Loucy (cell line): ENCODE measurements around the gene DNMT3B.
"Not testable (repeated sequence)": the region's sequence is repeated elsewhere in the genome, so short reads cannot be mapped to it uniquely, and the experiment has no call there.

Experiments
- H2AFZ ChIP-seq: fragments of 200-600 bp; sonication (generic); 2 replicates; pipeline ENCODE4 v1.6.0; 2016; ENCODE audit warnings: antibody characterized with exemption, mild to moderate bottlenecking, low read length, moderate library complexity
- H3F3A ChIP-seq: fragments of 200-600 bp; 2 replicates; pipeline ENCODE4 v1.6.0; 2016; ENCODE audit warnings: antibody characterized with exemption, low read depth, mild to moderate bottlenecking
- H3K27me3 ChIP-seq: fragments of 200-600 bp; sonication (generic); 2 replicates; pipeline ENCODE4 v1.6.1; 2014; ENCODE audit warnings: low read length, mild to moderate bottlenecking; ENCODE audit not compliant: insufficient read depth, poor library complexity, severe bottlenecking
- H3K36me3 ChIP-seq: fragments of 200-600 bp; sonication (generic); 2 replicates; pipeline ENCODE4 v1.6.1; 2016; ENCODE audit warnings: low read length; ENCODE audit not compliant: insufficient read depth
- H3K4me1 ChIP-seq: fragments of 200-600 bp; sonication (generic); 2 replicates; pipeline ENCODE4 v1.5.1; 2014; ENCODE audit warnings: low read length, mild to moderate bottlenecking; ENCODE audit not compliant: insufficient read depth, poor library complexity, severe bottlenecking
- H3K4me2 ChIP-seq: fragments of 200-600 bp; sonication (generic); 2 replicates; pipeline ENCODE4 v1.6.0; 2014; ENCODE audit warnings: antibody characterized with exemption, low read length, low read depth, mild to moderate bottlenecking; ENCODE audit not compliant: poor library complexity, severe bottlenecking
- H3K4me3 ChIP-seq: fragments of 200-600 bp; sonication (generic); 2 replicates; pipeline ENCODE4 v1.5.1; 2014; ENCODE audit warnings: low read length, mild to moderate bottlenecking, mixed read lengths; ENCODE audit not compliant: poor library complexity, severe bottlenecking
- H3K79me2 ChIP-seq: fragments of 200-600 bp; sonication (generic); 2 replicates; pipeline ENCODE4 v1.6.1; 2014; ENCODE audit warnings: low read length; ENCODE audit not compliant: insufficient read depth
- H3K9ac ChIP-seq: fragments of 200-600 bp; sonication (generic); 2 replicates; pipeline ENCODE4 v1.6.0; 2014; ENCODE audit warnings: mild to moderate bottlenecking, low read depth, low read length, moderate library complexity; ENCODE audit not compliant: poor library complexity, severe bottlenecking
- H3K9me2 ChIP-seq: fragments of 200-600 bp; sonication (generic); replicated peaks from 2 replicates; pipeline ENCODE4 v1.6.1; 2016; ENCODE audit warnings: low read depth, low read length, mixed read lengths
- H3K9me3 ChIP-seq: fragments of 200-600 bp; sonication (generic); 2 replicates; pipeline ENCODE4 v1.6.1; 2014; ENCODE audit warnings: mild to moderate bottlenecking, antibody characterized with exemption, low read length, low read depth; ENCODE audit not compliant: insufficient read depth
- H4K20me1 ChIP-seq: fragments of 200-600 bp; sonication (generic); 2 replicates; pipeline ENCODE4 v1.6.0; 2014; ENCODE audit warnings: antibody characterized with exemption, low read length, mild to moderate bottlenecking; ENCODE audit not compliant: insufficient read depth, poor library complexity, severe bottlenecking
- EZH2phosphoT487 ChIP-seq: fragments of 200-600 bp; IDR thresholded peaks from 2 replicates; pipeline ENCODE4 v1.6.1; 2018; ENCODE audit warnings: antibody characterized with exemption, mild to moderate bottlenecking, moderate library complexity, borderline replicate concordance
- TF ChIP-seq, protein P1 (sequence below): fragments of 200-600 bp; sonication (generic); conservative IDR thresholded peaks from 2 replicates; pipeline ENCODE4 v1.5.1; 2014; ENCODE audit warnings: mild to moderate bottlenecking, antibody characterized with exemption, low read length

The DNMT3B gene

DNA sequence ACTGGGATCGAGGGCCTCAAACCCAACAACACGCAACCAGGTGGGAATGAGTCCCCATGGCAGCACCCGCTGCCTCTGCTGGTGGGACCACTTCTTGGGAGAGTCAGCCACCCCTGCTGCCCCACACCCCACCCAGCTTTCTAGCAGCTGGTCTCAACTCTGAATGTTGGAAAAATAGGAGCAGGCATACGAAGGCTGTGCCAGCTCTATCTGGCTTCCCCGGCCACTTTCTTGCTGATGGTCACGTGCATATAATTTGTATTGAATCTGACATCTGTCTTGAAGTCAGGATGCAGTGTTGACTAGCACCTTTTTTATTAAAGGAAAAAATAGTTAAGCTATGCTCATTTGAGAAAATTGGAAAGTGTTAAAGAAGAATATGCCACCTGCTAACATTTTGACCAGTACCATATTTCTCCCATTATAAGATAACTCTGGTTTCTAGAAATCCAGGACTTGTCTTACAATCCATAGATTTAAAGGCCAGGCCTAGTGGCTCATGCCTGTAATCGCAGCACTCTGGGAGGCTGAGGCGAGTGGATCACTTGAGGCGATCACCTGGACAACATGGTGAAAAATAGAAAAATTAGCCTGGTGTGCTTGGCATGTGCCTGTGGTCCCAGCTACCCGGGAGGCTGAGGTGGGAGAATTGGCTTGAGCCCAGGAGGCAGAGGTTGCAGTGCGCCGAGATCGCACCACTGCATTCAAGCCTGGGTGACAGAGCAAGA lies 30.7 kb downstream of the DNMT3B start:
- Histone ChIP-seq H4K20me1 (peaks cover 18% of the 10 kb centered on the region), H3K4me1 (peaks cover 8% of the 10 kb centered on the region), H3F3A (no peaks in the 10 kb centered on the region), H3K4me2 (no peak overlapping the region), H2AFZ (no peak overlapping the region), H3K27me3 (no peaks in the 10 kb centered on the region), H3K9me3 (no peaks in the 10 kb centered on the region), H3K79me2 (peaks cover 9% of the 10 kb centered on the region; the same call in 1 of the 2 replicates), H3K4me3 (no peak overlapping the region), H3K9me2 (no peaks in the 10 kb centered on the region), H3K36me3 (peaks cover 99% of the 10 kb centered on the region; the same call in 1 of the 2 replicates), H3K9ac (no peak overlapping the region)
- TF ChIP-seq EZH2phosphoT487, result no peak
- TF ChIP-seq, protein P1, sequence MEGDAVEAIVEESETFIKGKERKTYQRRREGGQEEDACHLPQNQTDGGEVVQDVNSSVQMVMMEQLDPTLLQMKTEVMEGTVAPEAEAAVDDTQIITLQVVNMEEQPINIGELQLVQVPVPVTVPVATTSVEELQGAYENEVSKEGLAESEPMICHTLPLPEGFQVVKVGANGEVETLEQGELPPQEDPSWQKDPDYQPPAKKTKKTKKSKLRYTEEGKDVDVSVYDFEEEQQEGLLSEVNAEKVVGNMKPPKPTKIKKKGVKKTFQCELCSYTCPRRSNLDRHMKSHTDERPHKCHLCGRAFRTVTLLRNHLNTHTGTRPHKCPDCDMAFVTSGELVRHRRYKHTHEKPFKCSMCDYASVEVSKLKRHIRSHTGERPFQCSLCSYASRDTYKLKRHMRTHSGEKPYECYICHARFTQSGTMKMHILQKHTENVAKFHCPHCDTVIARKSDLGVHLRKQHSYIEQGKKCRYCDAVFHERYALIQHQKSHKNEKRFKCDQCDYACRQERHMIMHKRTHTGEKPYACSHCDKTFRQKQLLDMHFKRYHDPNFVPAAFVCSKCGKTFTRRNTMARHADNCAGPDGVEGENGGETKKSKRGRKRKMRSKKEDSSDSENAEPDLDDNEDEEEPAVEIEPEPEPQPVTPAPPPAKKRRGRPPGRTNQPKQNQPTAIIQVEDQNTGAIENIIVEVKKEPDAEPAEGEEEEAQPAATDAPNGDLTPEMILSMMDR, result no peak; the same call in 1 of the 2 replicates

DNA sequence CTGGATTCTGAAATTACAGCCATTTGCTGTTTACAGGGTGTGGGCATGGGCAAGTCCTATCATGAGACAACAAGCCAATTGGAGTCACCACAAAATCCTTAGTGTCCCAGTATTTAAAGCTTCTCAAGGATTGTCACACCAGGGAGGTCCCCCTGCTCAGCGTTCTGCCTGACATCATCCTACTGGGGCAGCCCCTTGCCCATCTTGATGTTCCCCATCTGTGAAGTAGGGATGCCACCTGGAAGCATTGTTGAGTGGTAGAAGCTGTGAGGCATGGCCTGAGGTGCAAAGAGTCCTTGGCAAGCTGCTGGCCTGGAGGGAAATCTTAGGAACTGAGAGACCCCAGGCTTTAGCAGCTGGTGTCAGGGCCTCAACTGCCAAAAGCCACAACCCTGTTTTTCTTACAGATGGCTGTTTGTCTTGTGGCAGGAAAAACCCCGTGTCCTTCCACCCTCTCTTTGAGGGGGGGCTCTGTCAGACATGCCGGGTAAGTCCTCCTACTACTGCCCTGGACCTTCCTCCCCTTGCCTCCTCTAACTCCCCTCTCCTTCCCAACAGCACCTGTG lies 34.3 kb downstream of the DNMT3B start:
- Histone ChIP-seq H2AFZ (no peak overlapping the region), H3K9ac (no peak overlapping the region), H3F3A (no peaks in the 10 kb centered on the region), H3K9me2 (no peaks in the 10 kb centered on the region), H3K9me3 (no peaks in the 10 kb centered on the region), H4K20me1 (peaks cover 7% of the 10 kb centered on the region), H3K4me2 (no peak overlapping the region), H3K27me3 (no peaks in the 10 kb centered on the region), H3K36me3 (peaks cover 99% of the 10 kb centered on the region), H3K79me2 (no peaks in the 10 kb centered on the region), H3K4me3 (no peak overlapping the region), H3K4me1 (peaks cover 8% of the 10 kb centered on the region)
- TF ChIP-seq, protein P1, result no peak
- no peak for TF ChIP-seq EZH2phosphoT487

DNA sequence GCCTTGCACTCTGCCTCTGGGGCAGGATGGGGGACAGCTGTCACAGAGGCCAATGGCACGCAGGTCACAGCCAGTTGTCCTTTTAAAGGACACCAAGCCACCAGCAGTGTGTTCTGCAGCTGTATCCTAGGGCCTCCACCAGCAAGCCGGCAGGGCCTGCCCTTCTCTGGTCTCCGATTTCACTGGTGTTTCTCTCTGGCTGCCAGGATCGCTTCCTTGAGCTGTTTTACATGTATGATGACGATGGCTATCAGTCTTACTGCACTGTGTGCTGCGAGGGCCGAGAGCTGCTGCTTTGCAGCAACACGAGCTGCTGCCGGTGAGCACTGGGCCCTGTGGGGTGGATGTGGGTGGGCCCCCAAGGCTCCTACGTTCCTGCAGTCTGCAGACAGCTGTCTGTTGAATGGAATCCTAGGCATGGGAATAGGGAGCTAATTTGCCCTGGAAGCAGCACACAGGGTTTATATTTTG lies 34.8 kb downstream of the DNMT3B start:
- Histone ChIP-seq H3K4me1 (peaks cover 6% of the 10 kb centered on the region), H3K4me2 (no peak overlapping the region), H3K9me3 (no peaks in the 10 kb centered on the region), H3F3A (no peaks in the 10 kb centered on the region), H3K9me2 (no peaks in the 10 kb centered on the region), H2AFZ (no peak overlapping the region), H3K36me3 (peaks cover 99% of the 10 kb centered on the region), H3K27me3 (no peaks in the 10 kb centered on the region), H3K79me2 (no peaks in the 10 kb centered on the region), H3K9ac (no peak overlapping the region), H3K4me3 (no peak overlapping the region), H4K20me1 (peaks cover 5% of the 10 kb centered on the region)
- TF ChIP-seq EZH2phosphoT487, result no peak
- TF ChIP-seq, protein P1, result no peak

DNA sequence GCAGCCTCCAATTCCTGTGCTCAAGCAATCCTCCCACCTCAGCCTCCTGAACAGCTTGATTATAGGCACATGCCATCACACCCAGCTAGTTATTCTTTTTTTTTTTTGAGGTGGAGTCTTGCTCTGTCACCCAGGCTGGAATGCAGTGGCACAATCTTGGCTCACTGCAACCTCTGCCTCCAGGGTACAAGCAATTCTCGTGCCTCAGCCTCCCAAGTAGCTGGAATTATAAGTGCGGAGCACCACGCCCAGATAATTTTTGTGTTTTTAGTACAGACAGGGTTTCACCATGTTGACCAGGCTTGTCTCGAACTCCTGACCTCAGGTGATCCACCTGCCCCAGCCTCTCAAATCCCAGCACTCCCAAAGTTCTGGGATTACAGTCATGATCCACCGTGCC lies 35.4 kb downstream of the DNMT3B start:
- not testable (repeated sequence) for H3K4me3 ChIP-seq, H3K9me3 ChIP-seq, H4K20me1 ChIP-seq, H3K9ac ChIP-seq, H3K79me2 ChIP-seq, H3K9me2 ChIP-seq, H3F3A ChIP-seq, H3K4me1 ChIP-seq, H2AFZ ChIP-seq, H3K27me3 ChIP-seq, H3K4me2 ChIP-seq
- peaks cover 99% of the 10 kb centered on the region for H3K36me3 ChIP-seq
